Measurements from ENCODE around the gene CACNA1I. TPM values are rescaled to one million over a fixed set of nuclear protein-coding genes. Genes with fewer than 3 reads are reported as not detected.

CACNA1I gene
- total and polyA plus RNA-seq, 2 donors (not counting 3 experiments of a cell fraction or from before 2014, with no cell fraction given), result not detected

- no peaks in the 10 kb centered on the region for H3K79me2 ChIP-seq (ENCODE audit: control insufficient read depth, insufficient read depth, low read length)
- no peak overlapping the region for H3K4me3 ChIP-seq (replicated peaks in 1 of 3; ENCODE audit: insufficient read depth in 1 of 3, low read depth in 1 of 3, low read length in 3 of 3)
- H3K9ac ChIP-seq (replicated peaks; ENCODE audit: extremely low read depth, insufficient read depth, low read length), result no peak overlapping the region
- FAIRE-seq, result no peak
- BruUV-seq (replicated peaks), result no TSS peak
- no peaks in the 10 kb centered on the region for H3K9me1 ChIP-seq (replicated peaks; ENCODE audit: control insufficient read depth, extremely low read depth, insufficient read depth, low read length)
- dilution Hi-C loops (cut with MboI; ENCODE audit: extremely low pct_ligation_motif_present, low sequenced_read_pairs) (no loop called here), intact Hi-C loops (cut with micrococcal nuclease) (no loop called here)
- peaks cover 7 to 12% of the 10 kb centered on the region in 2 experiments for H3K27me3 ChIP-seq (ENCODE audit: control insufficient read depth in 2 of 2, insufficient read depth in 2 of 2, low read length in 2 of 2)
- H3K4me1 ChIP-seq (ENCODE audit: control insufficient read depth, extremely low read depth, insufficient read depth, low read length), result no peaks in the 10 kb centered on the region
- no peak overlapping the region for H2AFZ ChIP-seq (ENCODE audit: low read depth, low read length)
- no peak overlapping the region for H3K27ac ChIP-seq (ENCODE audit: insufficient read depth, low read depth, low read length)
- H3K4me2 ChIP-seq (ENCODE audit: insufficient read depth, low read length), result no peak overlapping the region
- no peaks in the 10 kb centered on the region for H4K20me1 ChIP-seq (replicated peaks; ENCODE audit: control insufficient read depth, extremely low read depth, insufficient read depth, low read length)
- no peak for TF ChIP-seq POLR2AphosphoS5 (IDR thresholded peaks at IDR 0.05; ENCODE audit: insufficient read depth, low read depth, low read length)
- TF ChIP-seq EZH2 (IDR thresholded peaks at IDR 0.05; ENCODE audit: borderline replicate concordance, low read depth, low read length, severe bottlenecking), result no peak
- TF ChIP-seq POLR2A (IDR thresholded peaks at IDR 0.05; ENCODE audit: low read depth, low read length), result no peak
- ChIA-PET CTCF (interaction anchor here (1.5 kb wide), 1 partner anchor 31 kb away, joined by 3 read pairs; no protein-coding TSS in a partner anchor), POLR2A (no interaction called here)
- no peaks in the 10 kb centered on the region for H3K36me3 ChIP-seq (ENCODE audit: control insufficient read depth in 2 of 2, extremely low read depth in 1 of 2, insufficient read depth in 2 of 2, low read length in 2 of 2)
- H3K9me3 ChIP-seq (replicated peaks; ENCODE audit: control insufficient read depth, insufficient read depth, low read length), result no peaks in the 10 kb centered on the region
- no peak for DNase-seq (ENCODE audit: low read depth, low spot score)
Observed at GRCh38 chr22:39683639-39684038, 113.1 kb downstream of the CACNA1I start.

- dilution Hi-C loops (cut with MboI; ENCODE audit: extremely low pct_ligation_motif_present, low sequenced_read_pairs), result no loop called here
- POLR2A ChIA-PET, result no interaction called here
- H3K27me3 ChIP-seq (ENCODE audit: control insufficient read depth in 2 of 2, insufficient read depth in 2 of 2, low read length in 2 of 2), result peaks cover 8 to 12% of the 10 kb centered on the region in 2 experiments
Observed at GRCh38 chr22:39684702-39685281, 114.2 kb downstream of the CACNA1I start.

More at GRCh38 chr22:39684702-39685281, 114.2 kb downstream of the CACNA1I start:
- H3K9me1 ChIP-seq (replicated peaks; ENCODE audit: control insufficient read depth, extremely low read depth, insufficient read depth, low read length), result no peaks in the 10 kb centered on the region
- no TSS peak for BruUV-seq (replicated peaks)
- H3K4me3 ChIP-seq (replicated peaks in 1 of 3; ENCODE audit: insufficient read depth in 1 of 3, low read depth in 1 of 3, low read length in 3 of 3), result no peak overlapping the region
- intact Hi-C loops (cut with micrococcal nuclease), result no loop called here
- H3K79me2 ChIP-seq (ENCODE audit: control insufficient read depth, insufficient read depth, low read length), result no peaks in the 10 kb centered on the region
- H2AFZ ChIP-seq (ENCODE audit: low read depth, low read length), result no peak overlapping the region
- no peak for TF ChIP-seq MAX (IDR thresholded peaks at IDR 0.05; ENCODE audit: insufficient read depth, insufficient read length)
- no peak for TF ChIP-seq CTCF (IDR thresholded peaks at IDR 0.05; ENCODE audit: extremely low read depth in 1 of 2, insufficient read depth in 1 of 2, low read depth in 1 of 2, low read length in 2 of 2)
- no peak for TF ChIP-seq EZH2 (IDR thresholded peaks at IDR 0.05; ENCODE audit: borderline replicate concordance, low read depth, low read length, severe bottlenecking)
- no peak for TF ChIP-seq POLR2A (IDR thresholded peaks at IDR 0.05; ENCODE audit: low read depth, low read length)
- no peak for TF ChIP-seq FOS (IDR thresholded peaks at IDR 0.05; ENCODE audit: borderline replicate concordance, insufficient read depth, low read length)
- no peak for TF ChIP-seq POLR2AphosphoS5 (IDR thresholded peaks at IDR 0.05; ENCODE audit: insufficient read depth, low read depth, low read length)
- TF ChIP-seq GATA2 (IDR thresholded peaks at IDR 0.05; ENCODE audit: insufficient read depth, insufficient read length, low read depth, low read length), result no peak
- TF ChIP-seq JUN (IDR thresholded peaks at IDR 0.05; ENCODE audit: borderline replicate concordance, insufficient read depth, insufficient read length, low read depth), result no peak
- no peak for TF ChIP-seq MYC (IDR thresholded peaks at IDR 0.05; ENCODE audit: low read depth, low read length)
- no peaks in the 10 kb centered on the region for H3K9me3 ChIP-seq (replicated peaks; ENCODE audit: control insufficient read depth, insufficient read depth, low read length)
- H3K4me1 ChIP-seq (ENCODE audit: control insufficient read depth, extremely low read depth, insufficient read depth, low read length), result no peaks in the 10 kb centered on the region
- FAIRE-seq, result no peak
- no peak overlapping the region for H3K27ac ChIP-seq (ENCODE audit: insufficient read depth, low read depth, low read length)
- no peak overlapping the region for H3K9ac ChIP-seq (replicated peaks; ENCODE audit: extremely low read depth, insufficient read depth, low read length)
- no peak for DNase-seq (ENCODE audit: low read depth, low spot score)
- no peak overlapping the region for H3K4me2 ChIP-seq (ENCODE audit: insufficient read depth, low read length)
- H3K36me3 ChIP-seq (ENCODE audit: control insufficient read depth in 2 of 2, extremely low read depth in 1 of 2, insufficient read depth in 2 of 2, low read length in 2 of 2), result no peaks in the 10 kb centered on the region
- CTCF ChIA-PET, result no interaction called here
- no peaks in the 10 kb centered on the region for H4K20me1 ChIP-seq (replicated peaks; ENCODE audit: control insufficient read depth, extremely low read depth, insufficient read depth, low read length)
